Esophagus (tissue), 2 donors: ENCODE results near the gene TPRN. TPM values are rescaled to one million over a fixed set of nuclear protein-coding genes. Genes with fewer than 3 reads are reported as not detected.

Source experiments
- H3K27ac ChIP-seq, 2 donors: one replicate each; pipeline ENCODE4 v1.5.1; 2013; ENCODE audit warnings: low read depth in 2 of 2, mild to moderate bottlenecking in 2 of 2, inconsistent platforms in 1 of 2, low read length in 1 of 2, moderate library complexity in 1 of 2
- H3K27me3 ChIP-seq, 2 donors: one replicate each; pipeline ENCODE4 v1.6.1; 2013; ENCODE audit warnings: low read length in 2 of 2, control low read depth in 1 of 2, mild to moderate bottlenecking in 1 of 2; ENCODE audit not compliant: insufficient read depth in 2 of 2, control insufficient read depth in 1 of 2
- H3K36me3 ChIP-seq, 2 donors: one replicate each; pipeline ENCODE4 v1.6.1; 2013; ENCODE audit warnings: low read length in 1 of 2; ENCODE audit not compliant: control insufficient read depth in 2 of 2, insufficient read depth in 2 of 2
- H3K4me1 ChIP-seq, 2 donors: one replicate each; pipeline ENCODE4 v1.6.1; 2013; ENCODE audit warnings: low read length in 1 of 2; ENCODE audit not compliant: control insufficient read depth in 2 of 2, insufficient read depth in 2 of 2
- H3K4me3 ChIP-seq, 2 donors: one replicate each; pipeline ENCODE4 v1.5.1; 2013; ENCODE audit warnings: low read length in 2 of 2, mild to moderate bottlenecking in 2 of 2, low read depth in 1 of 2, moderate library complexity in 1 of 2
- H3K9me3 ChIP-seq, 2 donors: one replicate each; pipeline ENCODE4 v1.6.1; 2013; ENCODE audit warnings: mild to moderate bottlenecking in 2 of 2, low read depth in 1 of 2, low read length in 1 of 2, moderate library complexity in 1 of 2; ENCODE audit not compliant: control insufficient read depth in 2 of 2, insufficient read depth in 1 of 2
- WGBS, 2 donors: extraction: QIAGEN DNeasy Blood & Tissue Kit; methylation state at CpG; one replicate each; pipeline ENCODE4 v1.1.7; 2013; 5-methylcytosine and 5-hydroxymethylcytosine counted together
- polyA plus RNA-seq, 2 donors: library from polyadenylated mRNA; stranded (reverse); fragments of 200-250 nt; gene quantifications; one replicate each; pipeline ENCODE4 v1.2.3, GENCODE V29; 2013
- donor health status: healthy with polysubstance abuse.
- donor health status: Bipolar disorder and iron deficiency.

Gene TPRN
- polyA plus RNA-seq, 2 donors: 12.8 to 19.9 TPM

- Histone ChIP-seq H3K27ac (no peak overlapping the region), H3K27me3 (peaks cover 0 to 2% of the 10 kb centered on the region in 2 donors), H3K4me3 (no peak overlapping the region), H3K36me3 (no peaks in the 10 kb centered on the region), H3K4me1 (peaks cover 0 to 5% of the 10 kb centered on the region in 2 donors), H3K9me3 (peaks cover 0 to 3% of the 10 kb centered on the region in 2 donors)
- 77 to 81% methylated on average over 26 of the region's 26 CpGs for WGBS, 2 donors
Observed at GRCh38 chr9:137147091-137147792, 53.3 kb downstream of the TPRN start.

DNA sequence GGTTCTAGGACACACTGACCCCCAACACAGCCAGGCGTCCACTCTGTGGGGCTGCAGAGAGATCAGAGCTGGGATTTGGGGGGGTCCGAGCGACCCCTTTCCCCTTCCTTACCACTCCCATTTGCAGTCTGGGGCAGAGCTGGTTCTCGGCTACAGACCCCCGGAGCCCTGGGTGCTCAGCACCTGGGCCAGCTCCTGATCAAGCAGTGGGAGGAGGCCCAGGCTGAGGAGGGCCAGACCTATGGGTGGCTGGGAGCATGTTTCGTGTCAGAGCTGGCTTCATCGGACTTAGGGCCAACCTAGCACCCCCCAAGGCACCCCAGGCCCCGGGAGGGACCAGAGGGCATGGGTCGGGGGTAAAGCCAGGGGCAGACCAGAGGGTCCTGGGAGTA is 54.0 kb downstream of the TPRN start:
- Histone ChIP-seq H3K4me1 (peaks cover 0 to 5% of the 10 kb centered on the region in 2 donors), H3K27me3 (peaks cover 0 to 2% of the 10 kb centered on the region in 2 donors), H3K9me3 (peaks cover 0 to 3% of the 10 kb centered on the region in 2 donors), H3K36me3 (no peaks in the 10 kb centered on the region), H3K27ac (no peak overlapping the region), H3K4me3 (no peak overlapping the region)
- WGBS, 2 donors: 63% methylated on average over 6 to 9 of the region's 9 CpGs

DNA sequence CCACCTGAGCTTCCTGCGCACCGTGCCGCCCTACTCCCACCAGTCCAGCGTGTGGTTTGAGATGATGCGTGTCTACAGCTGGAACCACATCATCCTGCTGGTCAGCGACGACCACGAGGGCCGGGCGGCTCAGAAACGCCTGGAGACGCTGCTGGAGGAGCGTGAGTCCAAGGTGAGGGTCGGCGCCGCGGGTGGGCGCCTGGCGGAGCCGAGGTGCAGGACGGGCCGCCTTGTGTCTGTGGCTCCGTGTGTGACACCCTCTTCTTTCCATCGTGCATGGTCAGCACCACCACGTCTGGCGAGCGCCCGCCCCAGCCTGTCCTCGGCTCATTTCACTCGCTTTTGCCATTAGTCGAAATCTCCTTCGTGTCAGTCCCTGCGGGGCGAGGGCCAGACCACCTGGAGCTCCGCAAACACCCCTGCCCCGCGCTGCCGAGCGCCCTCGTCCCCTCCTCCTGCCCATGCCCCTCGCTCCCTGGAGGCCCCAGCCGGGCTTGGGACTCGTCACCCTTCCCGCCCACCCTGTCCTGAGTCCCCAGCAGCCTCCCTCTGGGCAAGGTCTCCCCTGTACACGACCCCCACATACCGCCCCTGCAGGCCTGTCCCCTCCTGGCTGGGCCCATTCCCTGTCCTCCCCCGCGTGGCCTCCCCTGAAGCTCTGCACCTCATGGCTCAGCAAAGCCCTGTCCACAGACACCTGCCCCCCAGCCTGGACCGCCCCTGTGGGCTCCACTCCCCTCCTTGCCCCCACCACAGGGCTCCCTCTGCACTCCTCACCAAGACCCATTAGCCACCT is 54.6 kb downstream of the TPRN start:
- 48 to 51% methylated on average over 40 to 49 of the region's 49 CpGs for WGBS, 2 donors
- H3K4me3 ChIP-seq: no peak overlapping the region
- H3K4me1 ChIP-seq: peaks cover 0 to 5% of the 10 kb centered on the region in 2 donors
- peaks cover 0 to 2% of the 10 kb centered on the region in 2 donors for H3K27me3 ChIP-seq
- H3K27ac ChIP-seq: no peak overlapping the region
- peaks cover 0 to 3% of the 10 kb centered on the region in 2 donors for H3K9me3 ChIP-seq
- no peaks in the 10 kb centered on the region for H3K36me3 ChIP-seq

- WGBS, 2 donors: 47 to 50% methylated on average over 4 of the region's 4 CpGs
- Histone ChIP-seq H3K4me1 (peaks cover 4 to 7% of the 10 kb centered on the region in 2 donors), H3K4me3 (no peak overlapping the region), H3K27me3 (peaks cover 0 to 14% of the 10 kb centered on the region in 2 donors), H3K27ac (no peak overlapping the region), H3K9me3 (peaks cover 0 to 7% of the 10 kb centered on the region in 2 donors), H3K36me3 (no peaks in the 10 kb centered on the region)
Observed at GRCh38 chr9:137143459-137143858, 57.1 kb downstream of the TPRN start.

DNA sequence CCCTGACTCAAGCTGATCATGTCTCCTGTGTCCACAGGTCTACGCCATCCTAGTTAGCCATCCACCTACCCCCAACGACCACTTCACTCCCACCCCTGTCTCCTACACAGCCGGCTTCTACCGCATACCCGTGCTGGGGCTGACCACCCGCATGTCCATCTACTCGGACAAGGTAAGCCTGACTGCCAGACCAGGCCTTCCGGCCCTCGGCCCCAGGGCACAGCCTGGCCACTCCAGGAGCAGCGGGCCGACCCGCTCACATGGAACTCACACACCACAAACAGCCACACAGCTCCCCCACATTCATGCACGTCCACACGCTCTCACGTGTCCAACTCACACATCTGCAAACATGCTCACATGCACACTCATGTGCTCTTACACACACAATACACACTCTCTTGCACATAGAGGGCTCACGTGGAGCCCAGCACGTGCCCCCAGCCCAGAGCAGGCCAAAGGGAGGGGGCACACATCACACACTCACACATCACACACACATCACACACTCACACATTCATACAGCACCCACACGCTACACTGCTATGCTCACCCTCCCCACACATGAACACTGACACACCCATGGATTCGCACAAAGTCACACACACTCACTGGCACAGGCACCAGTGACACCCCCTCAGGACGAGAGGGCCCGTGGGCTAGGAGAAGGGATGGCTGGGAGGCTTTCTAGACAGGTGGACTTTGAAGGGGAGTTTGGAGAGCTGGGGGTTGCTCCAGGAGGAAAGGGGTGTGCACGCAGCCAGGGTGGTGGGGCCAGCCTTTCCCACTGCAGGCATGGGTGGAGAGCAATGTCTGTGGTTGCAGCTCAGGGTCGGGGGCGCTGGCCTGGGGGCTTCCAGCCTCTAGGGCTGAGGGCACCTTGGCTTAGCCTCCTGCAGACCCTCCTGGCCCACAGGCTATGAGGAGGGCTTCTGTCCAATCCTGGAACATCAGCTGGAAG is 58.3 kb downstream of the TPRN start:
- H3K4me3 ChIP-seq: no peak overlapping the region
- no peak overlapping the region for H3K27ac ChIP-seq
- H3K9me3 ChIP-seq: peaks cover 0 to 7% of the 10 kb centered on the region in 2 donors
- H3K36me3 ChIP-seq: no peaks in the 10 kb centered on the region
- H3K4me1 ChIP-seq: peaks cover 4 to 5% of the 10 kb centered on the region in 2 donors
- peaks cover 0 to 20% of the 10 kb centered on the region in 2 donors for H3K27me3 ChIP-seq
- WGBS, 2 donors: 70 to 75% methylated on average over 23 to 24 of the region's 24 CpGs

Other genes with a start within 250 kb of the TPRN start
- under 1 TPM; 0.24 to 0.77 TPM for gene LCN12, start 248.5 kb downstream of the TPRN start, polyA plus RNA-seq
- 10 to 100 TPM; 18.4 to 42.3 TPM for gene PTGDS, start 223.2 kb downstream of the TPRN start, polyA plus RNA-seq
- under 1 TPM; 0.20 to 0.55 TPM for gene LCNL1, start 217.7 kb downstream of the TPRN start, polyA plus RNA-seq
- 100 to 1,000 TPM in 1 of 2 donors, 10 to 100 TPM in 1; 49.7 to 119 TPM for gene PAXX, start 208.3 kb downstream of the TPRN start, polyA plus RNA-seq
- 100 to 1,000 TPM; 351 to 474 TPM for gene CLIC3, start 204.2 kb downstream of the TPRN start, polyA plus RNA-seq
- 10 to 100 TPM in 1 of 2 donors, 1 to 10 TPM in 1; 7.7 to 14.7 TPM for gene ABCA2, start 172.5 kb downstream of the TPRN start, polyA plus RNA-seq
- under 1 TPM; 0.08 to 0.39 TPM for gene FUT7, start 168.7 kb downstream of the TPRN start, polyA plus RNA-seq
- 10 to 100 TPM; 33.1 to 44.3 TPM for gene NPDC1, start 154.6 kb downstream of the TPRN start, polyA plus RNA-seq
- 1 to 10 TPM; 1.5 to 1.6 TPM for gene ENTPD2, start 146.7 kb downstream of the TPRN start, polyA plus RNA-seq
- 1 to 10 TPM; 7.5 to 9.0 TPM for gene SAPCD2, start 130.2 kb downstream of the TPRN start, polyA plus RNA-seq
- 1 to 10 TPM; 2.9 to 3.8 TPM for gene UAP1L1, start 123.2 kb downstream of the TPRN start, polyA plus RNA-seq
- gene MAN1B1, start 113.8 kb downstream of the TPRN start, polyA plus RNA-seq: 10 to 100 TPM; 28.5 to 42.3 TPM
- 100 to 1,000 TPM in 1 of 2 donors, 10 to 100 TPM in 1; 90.4 to 129 TPM for gene DPP7, start 86.0 kb downstream of the TPRN start, polyA plus RNA-seq
- under 1 TPM; 0.06 to 0.14 TPM for gene GRIN1, start 61.6 kb downstream of the TPRN start, polyA plus RNA-seq
- under 1 TPM; 0.24 to 0.81 TPM for gene LRRC26, start 30.7 kb downstream of the TPRN start, polyA plus RNA-seq
- not detected for gene TMEM210, start 28.7 kb downstream of the TPRN start, polyA plus RNA-seq
- 10 to 100 TPM; 27.7 to 47.3 TPM for gene ANAPC2, start 12.2 kb downstream of the TPRN start, polyA plus RNA-seq
- 100 to 1,000 TPM; 104 TPM for gene SSNA1, start 12.1 kb downstream of the TPRN start, polyA plus RNA-seq
- gene TMEM203, start 4.9 kb upstream of the TPRN start, polyA plus RNA-seq: 10 to 100 TPM; 21.6 to 27.5 TPM
- 10 to 100 TPM in 1 of 2 donors, 1 to 10 TPM in 1; 5.7 to 12.2 TPM for gene NDOR1, start 5.0 kb upstream of the TPRN start, polyA plus RNA-seq
- gene RNF208, start 21.5 kb upstream of the TPRN start, polyA plus RNA-seq: 10 to 100 TPM; 13.3 to 28.5 TPM
- gene CYSRT1, start 24.4 kb upstream of the TPRN start, polyA plus RNA-seq: 100 to 1,000 TPM; 334 to 342 TPM
- gene RNF224, start 26.8 kb upstream of the TPRN start, polyA plus RNA-seq: 1 to 10 TPM; 3.7 to 5.5 TPM
- 1 to 10 TPM; 1.3 to 1.6 TPM for gene SLC34A3, start 30.2 kb upstream of the TPRN start, polyA plus RNA-seq
- gene TUBB4B, start 40.5 kb upstream of the TPRN start, polyA plus RNA-seq: 100 to 1,000 TPM; 415 to 578 TPM
- not detected for gene STPG3, start 50.5 kb upstream of the TPRN start, polyA plus RNA-seq
- 10 to 100 TPM; 31.7 to 34.7 TPM for gene NELFB, start 54.6 kb upstream of the TPRN start, polyA plus RNA-seq
- gene TOR4A, start 77.0 kb upstream of the TPRN start, polyA plus RNA-seq: 1 to 10 TPM; 1.5 to 4.3 TPM
- 1 to 10 TPM; 1.6 to 7.8 TPM for gene NRARP, start 101.5 kb upstream of the TPRN start, polyA plus RNA-seq
- gene EXD3, start 222.4 kb upstream of the TPRN start, polyA plus RNA-seq: 10 to 100 TPM in 1 of 2 donors, 1 to 10 TPM in 1; 9.7 to 20.8 TPM
- gene NOXA1, start 222.7 kb upstream of the TPRN start, polyA plus RNA-seq: 10 to 100 TPM in 1 of 2 donors, 1 to 10 TPM in 1; 6.5 to 14.3 TPM
- under 1 TPM; 0.04 to 0.05 TPM for gene ENTPD8, start 240.6 kb upstream of the TPRN start, polyA plus RNA-seq